ENCODE data around the gene PTPN12. TPM values are rescaled to one million over a fixed set of nuclear protein-coding genes. Genes with fewer than 3 reads are reported as not detected.

Gene PTPN12
- total RNA-seq, 1 donor from 2014 or later = 86.6 TPM

DNA sequence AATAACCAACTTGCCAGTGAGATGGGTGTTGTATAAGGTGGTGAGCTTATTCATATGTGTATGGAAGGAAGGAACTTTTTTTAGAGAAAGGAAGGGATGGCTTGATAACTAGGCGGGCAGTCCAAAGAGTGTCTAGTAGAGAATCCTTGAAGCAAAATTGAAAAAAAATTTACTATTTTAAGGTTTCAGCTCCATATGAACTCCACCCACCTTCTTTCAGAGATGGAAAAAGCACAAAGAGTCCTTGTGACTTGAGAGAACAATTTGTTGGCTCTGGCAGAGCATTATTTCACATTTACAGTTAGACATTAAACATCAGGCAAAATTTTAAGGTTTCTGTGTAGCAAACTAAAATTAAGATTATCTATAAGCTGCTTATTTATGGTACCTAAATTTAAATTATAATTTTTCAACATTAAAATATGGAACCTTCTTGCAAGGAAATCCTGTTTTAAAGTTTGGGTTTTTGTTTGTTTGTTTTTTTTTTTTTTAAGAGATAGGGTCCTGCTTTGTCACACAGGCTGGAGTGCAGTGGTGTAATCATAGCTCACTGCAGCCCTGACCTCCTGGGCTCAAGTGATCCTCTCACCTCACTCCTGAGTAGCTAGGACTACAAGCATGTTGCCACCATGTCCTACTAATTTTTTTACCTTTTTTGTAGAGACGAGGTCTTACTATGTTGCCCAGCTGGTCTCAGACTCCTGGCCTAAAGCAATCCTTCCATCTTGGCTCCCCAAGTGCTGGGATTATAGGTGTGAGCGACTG, 12.2 kb downstream of the PTPN12 start:
- no peaks in the 10 kb centered on the region for H3K27me3 Mint-ChIP-seq (ENCODE audit: insufficient read depth, low read depth)
- Histone ChIP-seq H3F3A (ENCODE audit: low read depth) (no peaks in the 10 kb centered on the region), H3K27me3 (no peaks in the 10 kb centered on the region), H3K9ac (no peak overlapping the region), H2AFZ (replicated peaks) (no peak overlapping the region), H3K4me2 (no peak overlapping the region), H3K27ac (peak overlapping the region; percentile 10), H3K79me2 (ENCODE audit: low read depth) (peaks cover 100% of the 10 kb centered on the region), H3K36me3 (no peaks in the 10 kb centered on the region), H3K9me3 (ENCODE audit: low read depth) (no peaks in the 10 kb centered on the region), H4K20me1 (ENCODE audit: low read depth) (peaks cover 99% of the 10 kb centered on the region), H3K4me1 (peaks cover 16% of the 10 kb centered on the region), H3K4me3 (no peak overlapping the region)
- H3K36me3 Mint-ChIP-seq = peaks cover 53% of the 10 kb centered on the region
- H3K27ac Mint-ChIP-seq = no peak overlapping the region
- peaks cover 30% of the 10 kb centered on the region for H3K9me3 Mint-ChIP-seq
- H3K4me1 Mint-ChIP-seq = no peaks in the 10 kb centered on the region
- TF ChIP-seq, protein P1, sequence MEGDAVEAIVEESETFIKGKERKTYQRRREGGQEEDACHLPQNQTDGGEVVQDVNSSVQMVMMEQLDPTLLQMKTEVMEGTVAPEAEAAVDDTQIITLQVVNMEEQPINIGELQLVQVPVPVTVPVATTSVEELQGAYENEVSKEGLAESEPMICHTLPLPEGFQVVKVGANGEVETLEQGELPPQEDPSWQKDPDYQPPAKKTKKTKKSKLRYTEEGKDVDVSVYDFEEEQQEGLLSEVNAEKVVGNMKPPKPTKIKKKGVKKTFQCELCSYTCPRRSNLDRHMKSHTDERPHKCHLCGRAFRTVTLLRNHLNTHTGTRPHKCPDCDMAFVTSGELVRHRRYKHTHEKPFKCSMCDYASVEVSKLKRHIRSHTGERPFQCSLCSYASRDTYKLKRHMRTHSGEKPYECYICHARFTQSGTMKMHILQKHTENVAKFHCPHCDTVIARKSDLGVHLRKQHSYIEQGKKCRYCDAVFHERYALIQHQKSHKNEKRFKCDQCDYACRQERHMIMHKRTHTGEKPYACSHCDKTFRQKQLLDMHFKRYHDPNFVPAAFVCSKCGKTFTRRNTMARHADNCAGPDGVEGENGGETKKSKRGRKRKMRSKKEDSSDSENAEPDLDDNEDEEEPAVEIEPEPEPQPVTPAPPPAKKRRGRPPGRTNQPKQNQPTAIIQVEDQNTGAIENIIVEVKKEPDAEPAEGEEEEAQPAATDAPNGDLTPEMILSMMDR (IDR thresholded peaks at IDR 0.05) = no peak
- no peak for TF ChIP-seq EZH2 (IDR thresholded peaks at IDR 0.05)
- no peak for TF ChIP-seq EZH2phosphoT487 (IDR thresholded peaks at IDR 0.05)
- DNase-seq (ENCODE audit: low spot score) = no peak
- no peak overlapping the region for H3K4me3 Mint-ChIP-seq

GRCh38 chr7:77550586-77550985, 13.5 kb downstream of the PTPN12 start:
- no peak overlapping the region for H3K4me2 ChIP-seq
- no peak overlapping the region for H3K9ac ChIP-seq
- no peak for DNase-seq (ENCODE audit: low spot score)
- H3K9me3 ChIP-seq (ENCODE audit: low read depth) = no peaks in the 10 kb centered on the region
- TF ChIP-seq EZH2 (IDR thresholded peaks at IDR 0.05) (no peak), EZH2phosphoT487 (IDR thresholded peaks at IDR 0.05) (no peak)
- TF ChIP-seq, protein P1 (IDR thresholded peaks at IDR 0.05) = no peak
- no peaks in the 10 kb centered on the region for H3K27me3 ChIP-seq
- no peaks in the 10 kb centered on the region for H3K4me1 Mint-ChIP-seq
- H3K9me3 Mint-ChIP-seq = peaks cover 40% of the 10 kb centered on the region
- H3K27me3 Mint-ChIP-seq (ENCODE audit: insufficient read depth, low read depth) = no peaks in the 10 kb centered on the region
- H3K4me1 ChIP-seq = peaks cover 16% of the 10 kb centered on the region
- no peak overlapping the region for H3K27ac ChIP-seq
- no peaks in the 10 kb centered on the region for H3F3A ChIP-seq (ENCODE audit: low read depth)
- peaks cover 5% of the 10 kb centered on the region for H3K36me3 ChIP-seq
- peaks cover 100% of the 10 kb centered on the region for H3K79me2 ChIP-seq (ENCODE audit: low read depth)
- H2AFZ ChIP-seq (replicated peaks) = no peak overlapping the region
- peaks cover 59% of the 10 kb centered on the region for H3K36me3 Mint-ChIP-seq
- no peak overlapping the region for H3K4me3 ChIP-seq
- no peak overlapping the region for H3K27ac Mint-ChIP-seq
- no peak overlapping the region for H3K4me3 Mint-ChIP-seq
- H4K20me1 ChIP-seq (ENCODE audit: low read depth) = peaks cover 88% of the 10 kb centered on the region

DNA sequence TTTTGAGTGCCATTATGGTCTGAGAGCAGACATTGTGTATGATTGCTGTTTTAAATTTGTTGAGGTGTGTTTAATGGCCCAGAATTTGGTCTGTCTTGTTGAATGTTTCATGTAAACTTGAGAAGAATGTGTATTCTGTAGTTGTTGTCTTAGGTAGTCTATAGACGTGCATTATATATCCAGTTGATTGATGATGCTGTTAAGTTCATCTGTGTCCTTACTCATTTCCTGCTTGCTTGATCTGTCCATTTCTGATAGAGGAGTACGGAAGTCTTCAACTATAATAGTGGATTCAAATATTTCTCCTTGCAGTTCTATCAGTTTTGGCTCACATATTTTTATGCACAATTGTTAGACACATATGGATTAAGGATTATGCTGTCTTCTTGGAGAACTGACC, 16.0 kb downstream of the PTPN12 start:
- H3K27ac ChIP-seq = no peak overlapping the region
- no peak overlapping the region for H3K4me3 Mint-ChIP-seq
- H3K4me1 Mint-ChIP-seq = no peaks in the 10 kb centered on the region
- TF ChIP-seq EZH2 (IDR thresholded peaks at IDR 0.05) = no peak
- TF ChIP-seq, protein P1 (IDR thresholded peaks at IDR 0.05) = no peak
- TF ChIP-seq EZH2phosphoT487 (IDR thresholded peaks at IDR 0.05) = no peak
- H3K79me2 ChIP-seq (ENCODE audit: low read depth) = peaks cover 100% of the 10 kb centered on the region
- H3K4me3 ChIP-seq = no peak overlapping the region
- H2AFZ ChIP-seq (replicated peaks) = no peak overlapping the region
- peaks cover 60% of the 10 kb centered on the region for H3K36me3 Mint-ChIP-seq
- H3K36me3 ChIP-seq = peaks cover 5% of the 10 kb centered on the region
- H3K27ac Mint-ChIP-seq = no peak overlapping the region
- no peak for DNase-seq (ENCODE audit: low spot score)
- H3K4me1 ChIP-seq = peaks cover 9% of the 10 kb centered on the region
- H3K27me3 Mint-ChIP-seq (ENCODE audit: insufficient read depth, low read depth) = no peaks in the 10 kb centered on the region
- no peaks in the 10 kb centered on the region for H3K27me3 ChIP-seq
- no peaks in the 10 kb centered on the region for H3F3A ChIP-seq (ENCODE audit: low read depth)
- peaks cover 44% of the 10 kb centered on the region for H3K9me3 Mint-ChIP-seq
- H3K4me2 ChIP-seq = no peak overlapping the region
- H3K9me3 ChIP-seq (ENCODE audit: low read depth) = no peaks in the 10 kb centered on the region
- H3K9ac ChIP-seq = no peak overlapping the region
- H4K20me1 ChIP-seq (ENCODE audit: low read depth) = peaks cover 82% of the 10 kb centered on the region

Measured in neural progenitor cell (in vitro differentiated cells).